ENCODE data around the gene ANXA10. TPM values are rescaled to one million over a fixed set of nuclear protein-coding genes. Genes with fewer than 3 reads are reported as not detected.
A peak's percentile ranks its signal among the peaks of the same experiment; 100 is the strongest.

Gene ANXA10
- total RNA-seq (not detected in 2 replicates), polyA plus RNA-seq (not detected in 2 replicates), polyA minus RNA-seq (not detected in 2 replicates), Bru-seq, nascent RNA (percentile 2 among the genes with signal in this experiment), BruChase-seq, experiment 1, labeled RNA remaining after a 6-hour chase (percentile 1 among the genes with signal in this experiment), BruChase-seq, experiment 2, labeled RNA remaining after a 2-hour chase (percentile 1 among the genes with signal in this experiment)
- not detected in 2 replicates for polyA plus RNA-seq (2011; cell fraction: cytosol; rRNA removed)
- not detected in 2 replicates for polyA plus RNA-seq (2011; cell fraction: nucleus; rRNA removed)
- not detected in 2 replicates for polyA plus RNA-seq (2012)
- polyA minus RNA-seq (2011; cell fraction: cytosol; rRNA and poly(A)+ RNA removed), result not detected
- polyA minus RNA-seq (2011; cell fraction: nucleus; rRNA and poly(A)+ RNA removed), result not detected in 2 replicates
- long read RNA-seq, result 0 reads

DNA sequence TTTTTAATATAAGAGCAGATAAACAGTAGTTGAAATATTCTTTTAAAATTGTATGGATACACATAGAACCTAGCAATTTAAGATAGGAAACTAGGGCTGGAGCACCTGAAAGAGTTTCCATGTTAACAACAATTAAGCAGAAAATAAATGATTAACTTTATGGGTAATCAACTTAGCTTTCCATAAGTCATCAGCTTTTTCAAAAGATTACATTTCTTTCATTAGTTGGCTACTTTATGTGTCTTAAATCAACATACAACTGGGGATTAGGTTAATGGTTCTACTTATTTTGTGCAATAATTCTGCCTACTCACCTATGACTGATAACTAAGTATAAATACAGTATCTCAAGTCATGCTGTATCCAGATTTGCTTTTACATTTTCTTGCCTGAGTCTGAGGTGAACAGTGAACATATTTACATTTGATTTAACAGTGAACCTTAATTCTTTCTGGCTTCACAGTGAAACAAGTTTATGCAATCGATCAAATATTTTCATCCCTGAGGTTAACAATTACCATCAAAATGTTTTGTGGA is at the start of gene ANXA10:
ANXA10 (plus strand) TSS at position 362 of the 537 bp plus-strand sequence; CDS start at position 526, 164 bp downstream.
- dilution Hi-C loops (cut with MboI; ENCODE audit: extremely low pct_ligation_motif_present, low sequenced_read_pairs), result no loop called here
- Histone ChIP-seq H3K27ac (ENCODE audit: insufficient read depth, low read depth, low read length) (no peak within 1 kb of the TSS), H4K20me1 (replicated peaks; ENCODE audit: control insufficient read depth, extremely low read depth, insufficient read depth, low read length) (no peaks in the 10 kb centered on the region), H3K9me3 (replicated peaks; ENCODE audit: control insufficient read depth, insufficient read depth, low read length) (peaks cover 2% of the 10 kb centered on the region), H3K9ac (replicated peaks; ENCODE audit: extremely low read depth, insufficient read depth, low read length) (no peak within 1 kb of the TSS), H3K36me3 (ENCODE audit: control insufficient read depth in 2 of 2, extremely low read depth in 1 of 2, insufficient read depth in 2 of 2, low read length in 2 of 2) (no peaks in the 10 kb centered on the region), H2AFZ (ENCODE audit: low read depth, low read length) (no peak within 1 kb of the TSS), H3K27me3 (ENCODE audit: control insufficient read depth in 2 of 2, insufficient read depth in 2 of 2, low read length in 2 of 2) (no peaks in the 10 kb centered on the region), H3K9me1 (replicated peaks; ENCODE audit: control insufficient read depth, extremely low read depth, insufficient read depth, low read length) (no peaks in the 10 kb centered on the region), H3K79me2 (ENCODE audit: control insufficient read depth, insufficient read depth, low read length) (no peaks in the 10 kb centered on the region), H3K4me1 (ENCODE audit: control insufficient read depth, extremely low read depth, insufficient read depth, low read length) (peaks cover 17% of the 10 kb centered on the region), H3K4me2 (ENCODE audit: insufficient read depth, low read length) (no peak within 1 kb of the TSS), H3K4me3 (replicated peaks in 1 of 3; ENCODE audit: insufficient read depth in 1 of 3, low read depth in 1 of 3, low read length in 3 of 3) (no peak within 1 kb of the TSS)
- intact Hi-C loops (cut with micrococcal nuclease), result no loop called here
- ChIA-PET POLR2A (no interaction called here), CTCF (no interaction called here)
- no TSS peak for BruUV-seq (replicated peaks)
- DNase-seq (ENCODE audit: low read depth, low spot score), result no peak
- TF ChIP-seq EZH2 (IDR thresholded peaks at IDR 0.05; ENCODE audit: borderline replicate concordance, low read depth, low read length, severe bottlenecking) (no peak), GATA2 (IDR thresholded peaks at IDR 0.05; ENCODE audit: insufficient read depth, insufficient read length, low read depth, low read length) (no peak), POLR2A (IDR thresholded peaks at IDR 0.05; ENCODE audit: low read depth, low read length) (no peak), JUN (IDR thresholded peaks at IDR 0.05; ENCODE audit: borderline replicate concordance, insufficient read depth, insufficient read length, low read depth) (no peak), FOS (IDR thresholded peaks at IDR 0.05; ENCODE audit: borderline replicate concordance, insufficient read depth, low read length) (no peak), MYC (IDR thresholded peaks at IDR 0.05; ENCODE audit: low read depth, low read length) (no peak), POLR2AphosphoS5 (IDR thresholded peaks at IDR 0.05; ENCODE audit: insufficient read depth, low read depth, low read length) (no peak)
- TF ChIP-seq, protein P1, sequence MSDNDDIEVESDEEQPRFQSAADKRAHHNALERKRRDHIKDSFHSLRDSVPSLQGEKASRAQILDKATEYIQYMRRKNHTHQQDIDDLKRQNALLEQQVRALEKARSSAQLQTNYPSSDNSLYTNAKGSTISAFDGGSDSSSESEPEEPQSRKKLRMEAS (IDR thresholded peaks at IDR 0.05; ENCODE audit: insufficient read depth, insufficient read length), result no peak
- TF ChIP-seq, protein P2, sequence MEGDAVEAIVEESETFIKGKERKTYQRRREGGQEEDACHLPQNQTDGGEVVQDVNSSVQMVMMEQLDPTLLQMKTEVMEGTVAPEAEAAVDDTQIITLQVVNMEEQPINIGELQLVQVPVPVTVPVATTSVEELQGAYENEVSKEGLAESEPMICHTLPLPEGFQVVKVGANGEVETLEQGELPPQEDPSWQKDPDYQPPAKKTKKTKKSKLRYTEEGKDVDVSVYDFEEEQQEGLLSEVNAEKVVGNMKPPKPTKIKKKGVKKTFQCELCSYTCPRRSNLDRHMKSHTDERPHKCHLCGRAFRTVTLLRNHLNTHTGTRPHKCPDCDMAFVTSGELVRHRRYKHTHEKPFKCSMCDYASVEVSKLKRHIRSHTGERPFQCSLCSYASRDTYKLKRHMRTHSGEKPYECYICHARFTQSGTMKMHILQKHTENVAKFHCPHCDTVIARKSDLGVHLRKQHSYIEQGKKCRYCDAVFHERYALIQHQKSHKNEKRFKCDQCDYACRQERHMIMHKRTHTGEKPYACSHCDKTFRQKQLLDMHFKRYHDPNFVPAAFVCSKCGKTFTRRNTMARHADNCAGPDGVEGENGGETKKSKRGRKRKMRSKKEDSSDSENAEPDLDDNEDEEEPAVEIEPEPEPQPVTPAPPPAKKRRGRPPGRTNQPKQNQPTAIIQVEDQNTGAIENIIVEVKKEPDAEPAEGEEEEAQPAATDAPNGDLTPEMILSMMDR (IDR thresholded peaks at IDR 0.05; ENCODE audit: extremely low read depth in 1 of 2, insufficient read depth in 1 of 2, low read depth in 1 of 2, low read length in 2 of 2), result no peak
- no peak for FAIRE-seq
